GM19372 (cell line): Measurements from ENCODE around the gene ELMOD3.
"Not testable (repeated sequence)": the region's sequence is repeated elsewhere in the genome, so short reads cannot be mapped to it uniquely, and the experiment has no call there.

Experiments
- ATAC-seq: cut with Tn5 transposase; IDR thresholded peaks from one replicate; pipeline ENCODE4 v1.9.1; 2021; ENCODE audit warnings: mild to moderate bottlenecking, low read depth, moderate library complexity; ENCODE audit not compliant: unreplicated experiment

The ELMOD3 gene

DNA sequence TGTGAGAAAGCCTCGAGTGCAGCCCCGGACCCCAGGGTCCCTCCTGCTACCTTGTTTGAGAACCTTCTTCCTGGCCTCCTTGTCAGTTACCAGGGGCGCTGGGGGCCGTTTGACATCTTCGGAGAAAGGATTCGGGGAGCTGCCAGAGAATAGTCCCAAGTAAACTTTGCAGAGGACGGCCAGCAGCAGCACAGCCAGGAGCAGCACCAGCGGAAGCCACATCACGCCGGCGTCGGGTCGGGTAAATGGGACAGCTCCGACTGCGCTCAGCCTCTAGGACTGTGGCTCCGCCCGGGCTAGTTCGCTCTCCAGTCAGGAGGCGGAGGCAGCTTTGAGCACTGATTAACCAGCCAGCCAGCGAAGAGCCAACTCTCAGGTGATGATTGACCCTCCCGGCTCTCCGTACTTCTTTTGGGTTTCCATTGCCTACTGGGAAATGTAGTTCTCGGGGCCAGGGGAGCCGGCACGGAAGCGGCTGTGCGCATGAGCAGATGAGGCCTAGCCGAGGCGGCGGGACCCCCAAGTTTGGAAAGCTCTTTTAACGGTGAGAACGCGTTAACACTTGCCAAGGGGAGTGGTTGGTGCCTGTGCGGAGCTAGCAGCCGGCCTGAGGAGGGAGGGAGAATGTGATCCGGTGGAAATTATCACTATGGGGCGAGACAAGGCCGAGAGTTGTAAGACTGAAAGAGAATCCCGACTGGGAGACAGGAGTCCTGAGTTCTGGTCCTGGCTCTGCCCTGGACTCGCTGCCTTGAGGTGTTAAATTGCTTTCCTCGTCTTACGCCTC is at the start of gene ELMOD3, which contains the start of gene RETSAT:
Gene ELMOD3 (plus strand): TSS at position 484 of the 787 bp plus-strand sequence. CDS start 2,430 bp downstream, outside the sequence.
Gene RETSAT (minus strand): TSS at position 243 of the 787 bp plus-strand sequence. CDS start 21 bp downstream, at position 222.
- ATAC-seq: peak; percentile 97

DNA sequence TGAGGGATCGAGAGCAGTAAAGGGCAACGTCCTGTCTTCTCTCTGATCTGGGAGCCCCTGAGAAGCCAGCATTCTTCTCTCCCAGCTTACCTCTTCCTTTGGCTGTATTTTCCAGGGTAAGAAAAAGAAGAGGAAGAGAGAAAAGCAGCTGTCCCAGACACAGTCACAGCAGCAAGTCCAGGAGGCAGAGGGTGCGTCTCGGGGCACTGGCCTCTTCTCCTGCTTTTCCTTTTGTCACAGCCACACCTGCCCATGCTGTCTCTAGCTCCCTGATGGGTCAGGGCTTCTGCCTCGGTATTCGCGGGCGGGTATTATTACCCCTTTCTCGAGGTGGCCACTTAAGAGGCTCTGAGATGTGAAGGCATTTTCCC is 47.1 kb upstream of the ELMOD3 start:
- no peak for ATAC-seq

DNA sequence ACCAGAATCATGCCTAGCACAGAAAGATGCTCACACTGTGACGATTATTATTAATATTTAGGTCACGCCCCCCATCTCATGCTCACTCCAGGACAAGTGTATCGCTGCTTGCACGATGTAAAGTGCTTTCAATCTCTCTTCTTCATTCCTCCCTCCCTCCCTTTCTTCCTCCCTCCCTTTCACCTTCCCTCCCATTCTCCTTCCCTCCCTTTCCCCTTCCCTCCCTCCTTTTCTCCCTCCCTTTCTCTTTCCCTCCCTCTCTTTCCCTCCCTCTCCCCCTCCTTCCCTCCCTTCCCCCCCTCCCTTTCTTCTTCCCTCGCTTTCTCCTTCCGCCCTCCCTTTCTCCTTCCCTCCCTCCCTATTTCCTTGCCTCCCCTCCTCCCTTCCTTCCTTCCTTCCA is 46.4 kb upstream of the ELMOD3 start:
- ATAC-seq: no peak

DNA sequence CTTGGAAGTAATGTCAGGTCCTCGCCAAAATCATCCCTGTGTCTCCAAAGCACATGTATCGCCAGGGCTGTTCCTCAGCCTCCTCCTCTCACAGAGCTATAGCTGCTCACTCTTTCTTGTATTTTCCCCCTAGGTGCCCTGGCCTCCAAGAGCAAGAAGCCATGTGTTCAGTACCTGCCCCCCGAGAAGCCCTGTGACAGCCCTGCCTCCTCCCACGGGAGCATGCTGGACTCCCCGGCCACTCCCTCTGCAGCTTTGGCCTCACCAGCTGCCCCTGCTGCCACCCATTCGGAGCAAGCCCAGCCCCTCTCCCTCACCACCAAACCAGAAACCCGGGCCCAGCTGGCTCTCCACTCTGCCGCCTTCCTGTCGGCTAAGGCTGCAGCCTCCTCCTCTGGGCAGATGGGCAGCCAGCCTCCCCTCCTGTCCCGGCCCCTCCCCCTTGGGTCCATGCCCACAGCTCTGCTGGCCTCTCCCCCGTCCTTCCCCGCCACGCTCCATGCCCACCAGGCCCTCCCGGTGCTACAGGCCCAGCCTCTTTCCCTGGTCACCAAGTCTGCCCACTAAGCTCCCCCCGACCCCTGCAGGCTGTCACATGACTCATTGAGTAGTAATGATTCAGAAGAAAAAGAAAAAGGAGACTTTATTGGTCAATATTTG is 45.5 kb upstream of the ELMOD3 start:
- no peak for ATAC-seq

DNA sequence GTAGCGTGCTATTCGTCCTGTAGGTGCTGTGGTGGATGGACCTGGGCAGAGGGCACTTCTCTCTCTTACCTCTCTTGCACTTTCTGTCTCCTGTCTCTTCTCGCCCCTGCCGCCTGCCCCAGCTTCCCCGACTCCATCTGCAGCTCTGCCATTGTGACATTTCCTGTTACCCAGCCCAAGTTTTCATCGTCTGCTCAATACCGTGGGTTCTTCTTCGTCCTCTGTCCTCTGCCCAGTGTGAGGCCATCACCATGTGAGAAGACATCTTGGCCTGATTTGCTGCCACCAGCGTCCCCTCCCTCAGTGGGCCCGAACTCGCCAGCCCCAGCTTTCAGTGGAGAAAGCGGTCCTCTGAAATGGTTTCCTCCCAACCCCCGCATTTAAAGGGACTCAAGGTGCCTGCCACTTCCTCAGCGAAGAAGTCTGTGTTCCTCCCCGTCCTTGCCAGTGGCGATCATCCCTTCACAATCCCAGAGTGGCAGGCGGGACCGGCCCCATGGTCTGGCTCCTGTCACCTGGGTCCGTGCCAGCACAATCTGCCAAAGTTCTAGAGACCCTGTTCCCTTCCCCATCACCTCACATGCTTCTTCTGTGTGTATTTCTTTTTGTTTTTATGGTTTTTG is 44.8 kb upstream of the ELMOD3 start:
- no peak for ATAC-seq

DNA sequence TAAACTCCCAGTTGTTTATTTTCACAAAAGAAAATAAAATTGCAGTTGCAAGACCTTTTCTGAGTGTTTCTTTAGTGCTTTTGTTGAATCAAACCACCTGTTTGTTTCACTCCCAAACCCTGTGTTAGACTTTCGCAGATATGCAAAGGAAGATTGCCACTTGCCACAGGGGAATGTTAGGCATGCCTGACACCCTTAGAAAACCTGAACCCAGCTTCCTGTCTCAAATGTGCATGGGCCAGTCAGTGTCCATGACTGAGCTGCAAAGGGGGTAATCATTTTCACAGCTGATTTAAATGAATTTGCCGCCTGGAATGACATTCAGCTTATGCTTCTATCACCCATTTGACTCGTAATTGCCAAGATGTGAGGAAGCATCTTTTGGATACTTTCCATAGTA is 44.2 kb upstream of the ELMOD3 start:
- no peak for ATAC-seq

DNA sequence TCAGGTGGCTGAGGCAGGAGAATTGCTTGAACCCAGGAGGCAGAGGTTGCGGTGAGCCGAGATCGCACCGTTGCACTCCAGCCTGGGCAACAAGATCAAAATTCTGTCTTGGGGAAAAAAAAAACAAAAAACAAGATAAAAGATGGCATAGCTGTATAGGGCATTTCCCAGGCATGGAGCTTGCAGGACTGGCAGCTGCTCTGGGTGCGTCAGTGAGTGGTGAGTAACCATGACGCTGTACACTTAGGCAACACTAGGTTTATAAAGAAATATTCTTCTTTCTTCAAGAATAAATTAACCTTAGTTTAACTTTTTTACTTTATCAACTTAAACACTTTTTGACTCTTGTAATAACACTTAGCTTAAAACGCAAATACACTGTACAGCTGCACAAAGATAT is 42.2 kb upstream of the ELMOD3 start:
- no peak for ATAC-seq

DNA sequence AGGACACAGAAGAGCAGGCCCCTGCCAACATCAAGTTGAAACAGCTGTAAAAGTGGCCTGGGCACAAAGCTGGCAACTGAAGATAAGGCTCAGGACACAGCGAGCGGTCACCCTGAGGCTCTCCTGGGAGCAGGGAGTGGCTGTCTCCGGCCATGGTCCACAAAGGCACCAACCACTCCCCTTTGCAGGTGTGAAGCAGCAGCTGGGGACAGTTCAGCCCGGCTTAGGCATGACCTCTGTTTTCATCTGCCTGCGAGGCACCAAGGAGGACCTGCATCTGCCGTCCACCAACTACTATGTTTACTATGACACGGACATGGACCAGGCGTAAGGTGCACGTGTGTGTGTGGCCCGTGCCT is 39.7 kb upstream of the ELMOD3 start:
- ATAC-seq: no peak

DNA sequence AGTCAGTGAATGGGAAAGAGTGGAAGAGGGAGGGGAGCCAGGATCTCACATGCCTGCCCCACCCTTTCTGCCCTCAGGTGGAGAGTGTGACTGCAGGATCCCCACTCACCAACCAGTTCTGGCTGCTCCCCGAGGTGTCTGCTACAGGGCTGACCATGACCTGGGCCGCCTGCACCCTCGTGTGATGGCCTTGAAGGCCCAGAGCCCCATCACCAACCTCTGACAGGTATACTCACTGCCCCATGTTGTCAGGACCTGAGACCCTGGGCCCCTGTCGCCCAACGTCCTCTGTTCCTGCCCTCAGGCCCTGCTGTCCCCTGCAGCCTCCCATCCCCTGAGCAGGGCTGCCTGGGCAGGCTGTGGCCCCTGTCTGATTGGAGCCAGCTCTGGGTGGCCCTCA is 38.6 kb upstream of the ELMOD3 start:
- ATAC-seq: not testable (repeated sequence)

DNA sequence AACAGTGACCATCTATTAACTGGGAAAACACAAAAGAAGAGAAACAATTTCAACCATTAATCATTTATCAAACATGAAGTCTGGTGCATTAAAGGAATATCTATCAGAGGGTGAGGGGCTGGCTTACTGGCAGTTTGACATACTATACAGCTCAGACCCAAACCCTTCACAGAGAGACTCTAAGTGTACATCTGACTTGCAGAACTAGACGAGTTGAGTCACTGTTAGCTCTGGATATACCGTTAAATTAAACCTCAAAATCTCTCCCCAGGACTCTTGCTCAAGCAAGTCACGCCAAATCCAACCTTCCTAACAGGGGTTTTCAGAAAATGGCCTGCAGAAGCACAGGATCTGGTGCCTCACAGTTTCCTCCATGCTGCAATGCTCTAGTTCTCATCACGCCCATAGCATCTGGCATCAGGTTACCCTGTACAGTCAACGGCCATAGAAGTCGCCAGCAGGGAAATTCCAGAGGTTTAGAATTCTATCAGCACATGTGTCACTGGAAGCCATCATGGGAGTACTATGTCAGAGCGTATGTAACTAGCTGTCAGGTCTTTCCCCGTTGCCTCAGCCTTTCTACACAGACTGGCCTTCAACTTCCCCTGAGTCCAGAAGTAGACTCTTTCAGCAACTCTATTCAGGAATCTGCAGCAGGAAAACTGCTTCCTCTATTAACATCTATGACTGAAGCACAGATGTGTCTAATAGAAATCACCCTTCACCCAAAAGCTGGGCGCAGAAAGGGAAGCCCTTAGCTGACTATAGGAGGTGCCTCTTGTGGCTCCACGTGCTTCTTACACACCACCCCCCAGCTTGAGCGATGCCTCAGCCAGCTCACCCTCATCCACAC is 36.1 kb upstream of the ELMOD3 start:
- no peak for ATAC-seq

DNA sequence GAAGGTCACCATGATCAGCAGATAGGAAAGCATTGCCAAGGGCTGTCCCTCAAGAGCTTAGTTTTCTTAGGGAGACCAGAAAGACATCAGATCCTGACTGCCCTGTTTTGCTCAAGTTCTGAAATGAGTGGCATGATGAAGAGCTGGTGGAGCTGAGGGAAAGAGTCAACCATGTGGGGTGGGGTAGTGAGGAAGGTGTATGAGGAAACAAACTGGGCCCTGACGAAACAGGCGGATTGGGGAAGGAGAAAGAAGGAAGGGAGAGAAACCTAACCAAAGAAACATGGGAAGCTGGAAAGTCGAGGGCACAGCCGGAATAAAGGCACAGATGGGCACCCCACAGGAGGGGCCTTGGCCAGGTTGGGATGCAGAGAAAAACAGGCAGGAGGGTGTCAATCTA is 34.8 kb upstream of the ELMOD3 start:
- no peak for ATAC-seq

DNA sequence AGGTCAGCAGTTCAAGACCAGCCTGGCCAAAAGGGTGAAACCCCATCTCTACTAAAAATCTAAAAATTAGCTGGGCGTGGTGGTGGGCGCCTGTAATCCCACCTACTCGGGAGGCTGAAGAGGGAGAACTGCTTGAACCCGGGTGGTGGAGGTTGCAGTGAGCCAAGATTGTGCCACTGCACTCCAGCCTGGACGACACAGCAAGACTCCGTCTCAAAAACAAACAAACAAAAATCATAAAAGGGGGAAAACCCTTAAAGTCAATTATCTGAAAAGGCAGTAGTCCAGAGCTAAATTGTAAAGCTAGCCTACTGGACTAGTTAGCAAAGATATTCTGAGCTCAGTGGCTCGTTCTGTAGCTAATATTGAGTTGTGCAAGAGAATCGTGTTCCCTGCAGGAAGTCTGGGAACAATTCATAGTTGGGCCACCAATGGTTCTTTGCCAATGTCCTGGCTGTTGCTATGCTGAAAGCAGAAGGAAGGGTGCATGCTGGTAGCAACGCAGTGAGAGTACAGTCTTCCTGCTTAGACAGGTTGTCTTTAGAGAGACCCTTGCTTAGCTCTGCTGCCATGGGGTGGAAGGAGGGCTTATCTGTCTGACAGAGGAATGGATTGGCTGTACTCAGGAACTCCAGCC is 31.1 kb upstream of the ELMOD3 start:
- ATAC-seq: no peak

DNA sequence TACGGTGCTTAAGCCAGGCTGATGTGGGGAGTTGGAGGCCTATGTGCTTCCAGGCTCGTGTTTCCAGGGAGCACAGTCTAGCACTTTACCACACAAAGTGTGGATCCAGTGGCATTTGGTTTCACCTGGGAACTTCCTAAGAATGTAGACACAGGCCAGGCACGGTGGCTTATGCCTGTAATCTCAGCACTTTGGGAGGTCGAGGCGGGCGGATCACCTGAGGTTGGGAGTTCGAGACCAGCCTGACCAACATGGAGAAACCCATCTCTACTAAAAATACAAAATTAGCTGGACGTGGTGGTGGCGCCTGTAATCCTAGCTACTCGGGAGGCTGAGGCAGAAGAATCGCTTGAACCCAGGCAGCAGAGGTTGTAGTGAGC is 30.6 kb upstream of the ELMOD3 start:
- ATAC-seq: not testable (repeated sequence)

DNA sequence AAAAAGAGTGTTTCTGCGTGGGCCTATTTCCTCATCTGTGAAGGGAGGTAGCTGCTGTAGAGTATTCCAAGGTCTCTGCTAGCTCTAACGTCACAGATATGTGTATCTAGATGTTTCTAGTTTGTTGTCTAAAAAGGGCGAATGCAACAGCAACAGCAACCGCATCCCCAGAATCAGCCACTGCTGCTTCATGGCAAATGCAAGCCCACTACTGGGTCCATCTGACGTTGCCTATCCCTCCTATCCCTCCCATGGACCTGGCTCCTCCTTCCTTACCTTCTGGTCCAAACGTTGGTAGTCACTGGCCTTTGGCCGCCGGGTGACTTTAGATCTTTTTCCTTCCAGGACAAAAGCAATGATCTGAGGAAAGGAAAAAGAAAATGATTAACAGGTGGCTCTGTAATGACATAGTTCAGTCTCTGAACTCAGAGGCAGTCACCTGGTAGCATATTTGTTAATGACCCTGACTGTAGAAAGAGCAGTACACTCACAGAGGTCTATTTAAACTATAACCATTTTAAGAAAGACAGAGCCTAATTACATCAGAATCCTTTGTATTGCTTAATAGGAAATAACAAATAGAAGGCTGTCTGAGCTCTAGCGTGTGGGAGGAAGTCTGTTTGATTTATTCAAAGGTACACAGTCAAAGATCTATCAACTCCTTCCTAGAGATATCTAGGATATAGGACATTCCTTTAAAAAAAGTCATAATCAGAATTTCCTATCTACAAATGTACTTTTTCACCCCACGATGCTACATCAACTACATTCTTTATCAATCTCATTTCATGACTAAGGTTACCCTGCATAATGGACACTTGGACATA is 29.7 kb upstream of the ELMOD3 start:
- ATAC-seq: no peak

DNA sequence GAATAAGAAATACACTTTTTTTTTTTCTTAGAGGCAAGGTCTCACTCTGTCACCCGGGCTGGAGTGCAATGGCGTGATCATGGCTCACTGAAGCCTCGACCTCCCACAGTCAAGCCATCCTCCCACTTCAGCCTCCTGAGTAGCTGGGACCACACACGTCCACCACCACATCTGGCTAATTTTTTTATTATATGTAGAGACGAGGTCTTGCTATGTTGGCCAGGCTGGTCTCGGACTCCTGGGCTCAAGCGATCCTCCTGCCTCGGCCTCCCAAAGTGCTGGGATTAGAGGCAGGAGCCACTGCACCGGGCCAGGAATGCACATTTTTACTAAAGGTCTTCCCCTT is 29.1 kb upstream of the ELMOD3 start:
- no peak for ATAC-seq

DNA sequence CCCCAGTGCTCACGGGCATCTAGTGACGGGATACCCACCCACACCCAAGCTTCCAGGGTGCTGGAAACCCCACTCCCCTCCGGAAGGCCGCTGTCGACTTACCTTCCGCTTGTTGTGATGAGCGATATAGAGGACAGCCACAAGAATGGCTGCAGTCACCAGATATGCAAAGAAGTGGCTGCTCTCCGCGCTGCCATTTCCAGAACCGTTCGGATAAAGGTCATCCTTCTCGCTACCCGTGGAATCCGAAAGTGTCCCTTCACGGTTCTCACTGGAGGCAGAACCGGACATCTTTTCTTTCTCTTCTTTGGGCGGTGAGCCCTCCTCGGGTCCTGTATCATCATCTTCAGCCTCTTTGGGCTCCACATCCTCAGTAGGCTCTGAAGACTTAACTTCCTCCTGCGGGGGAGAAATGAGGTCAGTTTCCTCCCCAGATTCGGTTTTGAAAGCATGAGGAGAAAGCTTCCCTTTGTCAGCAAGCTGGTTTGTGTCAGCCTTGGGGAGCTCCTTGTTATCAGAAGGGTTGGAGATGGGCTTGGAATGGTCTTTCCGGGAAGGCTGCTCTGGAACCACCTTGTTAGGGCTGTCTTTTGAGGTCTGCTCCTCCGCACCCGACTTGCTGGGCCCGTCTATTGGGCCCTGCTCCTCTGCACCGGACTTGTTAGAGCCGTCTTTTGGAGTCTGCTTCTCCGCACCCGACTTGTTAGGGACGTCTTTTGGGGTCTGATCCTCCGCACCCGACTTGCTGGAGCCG is 28.0 kb upstream of the ELMOD3 start:
- ATAC-seq: no peak

DNA sequence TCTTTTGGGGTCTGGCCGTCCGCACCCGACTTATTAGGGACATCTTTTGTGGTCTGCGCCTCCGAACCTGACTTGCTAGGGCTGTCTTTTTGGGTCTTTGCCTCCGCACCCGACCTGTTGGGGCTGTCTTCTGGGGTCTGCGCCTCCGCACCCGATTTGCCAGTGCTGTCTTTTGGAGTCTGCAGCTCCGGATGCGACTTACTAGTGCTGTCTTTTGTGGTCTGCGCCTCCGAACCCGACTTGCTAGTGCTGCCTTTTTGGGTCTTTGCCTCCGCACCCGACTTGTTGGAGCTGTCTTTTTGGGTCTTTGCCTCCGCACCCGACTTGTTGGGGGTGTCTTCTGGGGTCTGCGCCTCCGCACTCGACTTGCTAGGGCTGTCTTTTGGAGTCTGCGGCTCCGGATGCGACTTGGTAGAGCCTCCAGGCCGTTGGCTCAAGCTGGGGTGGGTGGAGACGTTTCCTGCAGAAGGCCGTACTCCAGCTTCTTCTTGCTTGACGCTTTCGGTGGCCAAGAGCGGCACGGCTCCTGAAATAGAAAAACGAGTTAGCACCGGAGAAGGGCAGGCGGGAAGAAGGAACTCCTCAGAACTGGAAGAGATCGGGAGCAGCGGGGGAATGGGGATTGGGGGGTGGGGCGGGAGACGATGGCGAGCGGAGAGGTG is 27.3 kb upstream of the ELMOD3 start:
- no peak for ATAC-seq

DNA sequence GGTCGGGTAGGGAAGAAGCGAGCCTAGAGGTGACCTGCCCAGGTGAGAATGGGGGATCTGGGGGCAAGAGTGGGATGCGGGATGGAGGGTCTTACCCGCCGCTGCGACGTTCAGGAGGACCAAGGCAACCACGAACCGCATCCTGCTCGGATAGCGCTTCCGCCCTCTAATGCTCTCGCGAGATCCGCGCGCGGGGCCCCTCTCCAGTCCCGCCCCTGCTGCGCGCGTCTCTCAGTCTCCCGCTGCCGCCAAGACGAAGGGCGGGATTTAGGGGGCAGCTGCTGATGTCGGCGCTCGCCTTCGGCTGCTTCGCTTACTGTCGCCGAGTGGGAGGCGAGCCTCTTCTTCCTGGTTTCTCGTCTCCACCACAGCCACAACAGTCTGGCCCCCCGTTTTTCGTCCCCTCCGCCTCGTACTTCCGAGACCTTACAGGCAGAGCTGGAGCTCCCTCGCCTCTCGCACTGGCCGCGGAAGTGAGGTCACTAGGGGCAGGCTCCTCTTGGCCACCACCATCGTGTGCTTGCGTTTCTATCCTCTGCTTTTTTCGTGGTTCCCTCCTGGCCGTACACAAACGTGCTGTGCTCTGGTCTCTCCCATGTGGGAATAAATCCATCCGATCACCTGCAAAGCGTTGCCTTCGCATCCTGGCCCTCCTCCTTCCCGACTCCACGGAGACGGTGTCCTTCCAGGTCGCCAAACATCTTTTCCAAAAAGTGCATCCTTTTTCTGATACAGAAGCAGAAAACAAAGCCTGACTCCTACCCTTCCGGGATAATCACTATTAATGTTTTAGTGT is 26.5 kb upstream of the ELMOD3 start, which contains the start of gene TGOLN2:
Gene TGOLN2 (minus strand): TSS at position 168 of the 796 bp plus-strand sequence. CDS start 27 bp downstream, at position 141.
- peak; percentile 74 for ATAC-seq
